Frontal cortex (tissue), 4 donors: Measurements from ENCODE around the gene HOOK1. TPM values are rescaled to one million over a fixed set of nuclear protein-coding genes. Genes with fewer than 3 reads are reported as not detected.
"Not testable (repeated sequence)": the region's sequence is repeated elsewhere in the genome, so short reads cannot be mapped to it uniquely, and the experiment has no call there.

Source experiments
- DNase-seq, 2 donors: peaks; one replicate each; pipeline ENCODE4 v3.0.0; 2012; ENCODE audit warnings: low spot score in 2 of 2
- FAIRE-seq: peaks from 2 replicates; lab custom pipeline; 2012; peaks lifted over from hg19 to GRCh38; lab: Jason Lieb, UNC
- total RNA-seq: library from RNA; depleted of rRNA; stranded (reverse); fragments of >200 nt; gene quantifications from one replicate; pipeline ENCODE4 v1.2.3, GENCODE V29; 2014
- donor health status: control.
- donor health status: control.
- donor health status: control.

Gene HOOK1
- total RNA-seq, 1 donor from 2014 or later = 13.9 TPM

DNA sequence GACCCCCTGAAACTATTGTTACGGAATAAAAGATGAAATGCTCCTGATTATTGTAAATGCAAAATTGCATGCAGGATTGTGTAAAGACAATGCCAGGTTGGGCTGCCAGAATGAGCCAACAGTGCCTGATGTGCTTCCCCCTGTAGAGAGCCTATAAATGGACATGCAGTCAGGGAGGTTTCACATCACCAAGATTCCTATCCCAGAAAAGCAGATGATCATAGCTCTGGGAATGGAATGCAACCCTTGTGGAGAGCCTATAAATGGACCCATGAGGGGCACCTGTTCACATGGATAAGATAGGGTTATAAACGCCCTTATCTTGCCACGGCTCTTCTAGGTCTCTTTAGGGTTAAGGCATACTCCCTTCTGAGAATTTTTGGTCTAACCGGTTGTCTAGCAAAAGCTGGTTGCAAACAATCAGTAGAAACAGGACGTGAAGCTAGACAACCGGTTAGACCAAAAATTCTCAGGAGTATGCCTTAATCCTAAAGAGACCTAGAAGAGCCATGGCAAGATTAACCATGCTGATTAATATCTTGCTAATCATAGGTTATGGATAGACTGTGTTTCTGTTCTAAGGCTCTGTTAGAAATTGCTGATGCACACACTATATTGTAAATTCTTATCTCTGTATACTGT, 106.6 kb downstream of the HOOK1 start:
- not testable (repeated sequence) for FAIRE-seq, DNase-seq

DNA sequence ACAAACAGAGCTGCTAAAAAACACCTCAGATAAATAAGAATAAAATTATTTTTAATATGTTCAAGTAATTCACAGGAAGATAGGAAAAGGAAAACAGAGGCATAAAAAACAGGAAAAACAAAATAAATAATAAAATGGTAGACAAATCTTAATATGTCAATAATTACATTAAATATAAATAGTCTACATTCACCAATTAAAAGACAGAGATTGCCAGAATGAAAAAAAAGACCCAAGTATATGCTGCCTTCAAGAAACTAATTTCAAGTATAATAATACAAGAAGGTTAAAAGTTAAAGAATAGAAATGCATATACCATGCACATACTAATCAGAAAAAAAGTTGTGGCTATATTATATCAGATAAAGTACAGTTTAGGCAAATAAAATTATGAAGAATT, 109.9 kb downstream of the HOOK1 start:
- no peak for DNase-seq
- peak; percentile 63 for FAIRE-seq

Other genes with a start within 250 kb of the HOOK1 start
- gene CYP2J2, start 111.8 kb downstream of the HOOK1 start, total RNA-seq = 0.82 TPM